Measurements from ENCODE around the gene MAL.

- TF ChIP-seq, protein P1, sequence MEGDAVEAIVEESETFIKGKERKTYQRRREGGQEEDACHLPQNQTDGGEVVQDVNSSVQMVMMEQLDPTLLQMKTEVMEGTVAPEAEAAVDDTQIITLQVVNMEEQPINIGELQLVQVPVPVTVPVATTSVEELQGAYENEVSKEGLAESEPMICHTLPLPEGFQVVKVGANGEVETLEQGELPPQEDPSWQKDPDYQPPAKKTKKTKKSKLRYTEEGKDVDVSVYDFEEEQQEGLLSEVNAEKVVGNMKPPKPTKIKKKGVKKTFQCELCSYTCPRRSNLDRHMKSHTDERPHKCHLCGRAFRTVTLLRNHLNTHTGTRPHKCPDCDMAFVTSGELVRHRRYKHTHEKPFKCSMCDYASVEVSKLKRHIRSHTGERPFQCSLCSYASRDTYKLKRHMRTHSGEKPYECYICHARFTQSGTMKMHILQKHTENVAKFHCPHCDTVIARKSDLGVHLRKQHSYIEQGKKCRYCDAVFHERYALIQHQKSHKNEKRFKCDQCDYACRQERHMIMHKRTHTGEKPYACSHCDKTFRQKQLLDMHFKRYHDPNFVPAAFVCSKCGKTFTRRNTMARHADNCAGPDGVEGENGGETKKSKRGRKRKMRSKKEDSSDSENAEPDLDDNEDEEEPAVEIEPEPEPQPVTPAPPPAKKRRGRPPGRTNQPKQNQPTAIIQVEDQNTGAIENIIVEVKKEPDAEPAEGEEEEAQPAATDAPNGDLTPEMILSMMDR (conservative IDR thresholded peaks at IDR 0.05; ENCODE audit: low read length), result no peak
- no peak for TF ChIP-seq EZH2phosphoT487 (IDR thresholded peaks at IDR 0.05; ENCODE audit: borderline replicate concordance)
These were observed 29.8 kb upstream of the MAL start for GRCh38 chr2:94995553-94996304.
